ENCODE measurements around the gene ACTR6.
"Not testable (repeated sequence)": the region's sequence is repeated elsewhere in the genome, so short reads cannot be mapped to it uniquely, and the experiment has no call there.

ACTR6 gene

GRCh38 chr12:100207311-100207710, 6.7 kb downstream of the ACTR6 start:
- no peak overlapping the region for H3K27ac ChIP-seq (ENCODE audit: low read length)
- peaks cover 23 to 24% of the 10 kb centered on the region in 2 donors for H3K36me3 ChIP-seq (ENCODE audit: control insufficient read depth in 1 of 2, insufficient read depth in 2 of 2, low read length in 2 of 2)
- H3K27me3 ChIP-seq (ENCODE audit: low read depth, low read length), result no peaks in the 10 kb centered on the region

GRCh38 chr12:100208834-100209233, 8.2 kb downstream of the ACTR6 start:
- no peaks in the 10 kb centered on the region for H3K9me3 ChIP-seq (ENCODE audit: control insufficient read depth in 1 of 2, low read length in 2 of 2)
- no peak overlapping the region for H3K27ac ChIP-seq (ENCODE audit: low read length)
- peaks cover 24 to 27% of the 10 kb centered on the region in 2 donors for H3K36me3 ChIP-seq (ENCODE audit: control insufficient read depth in 1 of 2, insufficient read depth in 2 of 2, low read length in 2 of 2)
- H3K4me1 ChIP-seq (ENCODE audit: control insufficient read depth in 1 of 2, insufficient read depth in 2 of 2, low read length in 2 of 2), result no peaks in the 10 kb centered on the region
- no peaks in the 10 kb centered on the region for H3K27me3 ChIP-seq (ENCODE audit: low read depth, low read length)
- H3K4me3 ChIP-seq (ENCODE audit: low read depth in 1 of 2, low read length in 2 of 2), result no peak overlapping the region

More at GRCh38 chr12:100207311-100207710, 6.7 kb downstream of the ACTR6 start:
- Histone ChIP-seq H3K9me3 (ENCODE audit: control insufficient read depth in 1 of 2, low read length in 2 of 2) (no peaks in the 10 kb centered on the region), H3K4me3 (ENCODE audit: low read depth in 1 of 2, low read length in 2 of 2) (no peak overlapping the region), H3K4me1 (ENCODE audit: control insufficient read depth in 1 of 2, insufficient read depth in 2 of 2, low read length in 2 of 2) (peaks cover 0 to 4% of the 10 kb centered on the region in 2 donors)

GRCh38 chr12:100211698-100212097, 11.1 kb downstream of the ACTR6 start:
- Histone ChIP-seq H3K27ac (ENCODE audit: low read length) (no peak overlapping the region), H3K36me3 (ENCODE audit: control insufficient read depth in 1 of 2, insufficient read depth in 2 of 2, low read length in 2 of 2) (peaks cover 24 to 36% of the 10 kb centered on the region in 2 donors), H3K4me1 (ENCODE audit: control insufficient read depth in 1 of 2, insufficient read depth in 2 of 2, low read length in 2 of 2) (no peaks in the 10 kb centered on the region), H3K27me3 (ENCODE audit: low read depth, low read length) (no peaks in the 10 kb centered on the region), H3K9me3 (ENCODE audit: control insufficient read depth in 1 of 2, low read length in 2 of 2) (no peaks in the 10 kb centered on the region), H3K4me3 (ENCODE audit: low read depth in 1 of 2, low read length in 2 of 2) (no peak overlapping the region)

GRCh38 chr12:100213016-100213891, 12.6 kb downstream of the ACTR6 start:
- Histone ChIP-seq H3K36me3 (ENCODE audit: control insufficient read depth in 1 of 2, insufficient read depth in 2 of 2, low read length in 2 of 2) (peaks cover 17 to 32% of the 10 kb centered on the region in 2 donors), H3K27ac (ENCODE audit: low read length) (no peak overlapping the region), H3K9me3 (ENCODE audit: control insufficient read depth in 1 of 2, low read length in 2 of 2) (no peaks in the 10 kb centered on the region)

GRCh38 chr12:100214518-100214917, 13.9 kb downstream of the ACTR6 start:
- Histone ChIP-seq H3K27ac (ENCODE audit: low read length) (no peak overlapping the region), H3K27me3 (ENCODE audit: low read depth, low read length) (no peaks in the 10 kb centered on the region), H3K9me3 (ENCODE audit: control insufficient read depth in 1 of 2, low read length in 2 of 2) (no peaks in the 10 kb centered on the region), H3K4me3 (ENCODE audit: low read depth in 1 of 2, low read length in 2 of 2) (no peak overlapping the region), H3K4me1 (ENCODE audit: control insufficient read depth in 1 of 2, insufficient read depth in 2 of 2, low read length in 2 of 2) (no peaks in the 10 kb centered on the region), H3K36me3 (ENCODE audit: control insufficient read depth in 1 of 2, insufficient read depth in 2 of 2, low read length in 2 of 2) (peaks cover 14 to 24% of the 10 kb centered on the region in 2 donors)

More at GRCh38 chr12:100213016-100213891, 12.6 kb downstream of the ACTR6 start:
- Histone ChIP-seq H3K4me3 (ENCODE audit: low read depth in 1 of 2, low read length in 2 of 2) (no peak overlapping the region), H3K27me3 (ENCODE audit: low read depth, low read length) (no peaks in the 10 kb centered on the region), H3K4me1 (ENCODE audit: control insufficient read depth in 1 of 2, insufficient read depth in 2 of 2, low read length in 2 of 2) (no peaks in the 10 kb centered on the region)

- Histone ChIP-seq H3K4me3 (ENCODE audit: low read depth in 1 of 2, low read length in 2 of 2) (no peak overlapping the region), H3K36me3 (ENCODE audit: control insufficient read depth in 1 of 2, insufficient read depth in 2 of 2, low read length in 2 of 2) (peaks cover 17 to 27% of the 10 kb centered on the region in 2 donors), H3K4me1 (ENCODE audit: control insufficient read depth in 1 of 2, insufficient read depth in 2 of 2, low read length in 2 of 2) (no peaks in the 10 kb centered on the region), H3K27me3 (ENCODE audit: low read depth, low read length) (no peaks in the 10 kb centered on the region), H3K9me3 (ENCODE audit: control insufficient read depth in 1 of 2, low read length in 2 of 2) (no peaks in the 10 kb centered on the region), H3K27ac (ENCODE audit: low read length) (no peak overlapping the region)
These were observed 14.6 kb downstream of the ACTR6 start for GRCh38 chr12:100215209-100215608.

GRCh38 chr12:100216337-100216736, 15.7 kb downstream of the ACTR6 start:
- no peak overlapping the region for H3K27ac ChIP-seq (ENCODE audit: low read length)
- peaks cover 17 to 32% of the 10 kb centered on the region in 2 donors for H3K36me3 ChIP-seq (ENCODE audit: control insufficient read depth in 1 of 2, insufficient read depth in 2 of 2, low read length in 2 of 2)
- H3K4me1 ChIP-seq (ENCODE audit: control insufficient read depth in 1 of 2, insufficient read depth in 2 of 2, low read length in 2 of 2), result no peaks in the 10 kb centered on the region
- H3K4me3 ChIP-seq (ENCODE audit: low read depth in 1 of 2, low read length in 2 of 2), result no peak overlapping the region
- H3K9me3 ChIP-seq (ENCODE audit: control insufficient read depth in 1 of 2, low read length in 2 of 2), result no peaks in the 10 kb centered on the region
- H3K27me3 ChIP-seq (ENCODE audit: low read depth, low read length), result no peaks in the 10 kb centered on the region

GRCh38 chr12:100219328-100220109, 18.9 kb downstream of the ACTR6 start:
- H3K36me3 ChIP-seq (ENCODE audit: control insufficient read depth in 1 of 2, insufficient read depth in 2 of 2, low read length in 2 of 2), result peaks cover 13 to 45% of the 10 kb centered on the region in 2 donors
- no peaks in the 10 kb centered on the region for H3K4me1 ChIP-seq (ENCODE audit: control insufficient read depth in 1 of 2, insufficient read depth in 2 of 2, low read length in 2 of 2)
- no peaks in the 10 kb centered on the region for H3K27me3 ChIP-seq (ENCODE audit: low read depth, low read length)
- no peak overlapping the region for H3K27ac ChIP-seq (ENCODE audit: low read length)
- H3K9me3 ChIP-seq (ENCODE audit: control insufficient read depth in 1 of 2, low read length in 2 of 2), result no peaks in the 10 kb centered on the region
- H3K4me3 ChIP-seq (ENCODE audit: low read depth in 1 of 2, low read length in 2 of 2), result no peak overlapping the region

- Histone ChIP-seq H3K9me3 (ENCODE audit: control insufficient read depth in 1 of 2, low read length in 2 of 2) (no peaks in the 10 kb centered on the region), H3K36me3 (ENCODE audit: control insufficient read depth in 1 of 2, insufficient read depth in 2 of 2, low read length in 2 of 2) (peaks cover 16 to 44% of the 10 kb centered on the region in 2 donors), H3K4me1 (ENCODE audit: control insufficient read depth in 1 of 2, insufficient read depth in 2 of 2, low read length in 2 of 2) (no peaks in the 10 kb centered on the region), H3K27ac (ENCODE audit: low read length) (no peak overlapping the region), H3K4me3 (ENCODE audit: low read depth in 1 of 2, low read length in 2 of 2) (no peak overlapping the region), H3K27me3 (ENCODE audit: low read depth, low read length) (no peaks in the 10 kb centered on the region)
These were observed 20.9 kb downstream of the ACTR6 start for GRCh38 chr12:100221523-100221922.

- not testable (repeated sequence) for H3K27ac ChIP-seq (ENCODE audit: low read length); H3K4me3 ChIP-seq (ENCODE audit: low read depth in 1 of 2, low read length in 2 of 2); H3K27me3 ChIP-seq (ENCODE audit: low read depth, low read length); H3K9me3 ChIP-seq (ENCODE audit: control insufficient read depth in 1 of 2, low read length in 2 of 2); H3K4me1 ChIP-seq (ENCODE audit: control insufficient read depth in 1 of 2, insufficient read depth in 2 of 2, low read length in 2 of 2)
- peaks cover 16 to 44% of the 10 kb centered on the region in 2 donors for H3K36me3 ChIP-seq (ENCODE audit: control insufficient read depth in 1 of 2, insufficient read depth in 2 of 2, low read length in 2 of 2)
These were observed 21.6 kb downstream of the ACTR6 start for GRCh38 chr12:100222173-100222572.

- Histone ChIP-seq H3K4me1 (ENCODE audit: control insufficient read depth in 1 of 2, insufficient read depth in 2 of 2, low read length in 2 of 2) (no peaks in the 10 kb centered on the region), H3K4me3 (ENCODE audit: low read depth in 1 of 2, low read length in 2 of 2) (no peak overlapping the region), H3K27ac (ENCODE audit: low read length) (no peak overlapping the region), H3K36me3 (ENCODE audit: control insufficient read depth in 1 of 2, insufficient read depth in 2 of 2, low read length in 2 of 2) (peaks cover 3 to 31% of the 10 kb centered on the region in 2 donors), H3K9me3 (ENCODE audit: control insufficient read depth in 1 of 2, low read length in 2 of 2) (no peaks in the 10 kb centered on the region), H3K27me3 (ENCODE audit: low read depth, low read length) (no peaks in the 10 kb centered on the region)
These were observed 24.9 kb downstream of the ACTR6 start for GRCh38 chr12:100225491-100225890.
